Measurements from ENCODE around the gene MAP3K5. TPM values are rescaled to one million over a fixed set of nuclear protein-coding genes. Genes with fewer than 3 reads are reported as not detected.
A peak's percentile ranks its signal among the peaks of the same experiment; 100 is the strongest.
"Not testable (repeated sequence)": the region's sequence is repeated elsewhere in the genome, so short reads cannot be mapped to it uniquely, and the experiment has no call there.

The MAP3K5 gene
- total RNA-seq, 4 donors from 2014 or later: 18.7 to 24.1 (median 20.7) TPM

GRCh38 chr6:136587527-136587926 lies 204.8 kb downstream of the MAP3K5 start:
- no peak for DNase-seq (ENCODE audit: extremely low spot score)
- intact Hi-C loops (cut with DNase I): loop anchor here (5.0 kb wide), 1 partner anchor 55 kb away; no protein-coding TSS in a partner anchor
- Histone ChIP-seq H3K27me3 (no peaks in the 10 kb centered on the region), H3K4me1 (peaks cover 19 to 28% (median 21%) of the 10 kb centered on the region in 4 donors), H3K36me3 (peaks cover 0 to 47% (median 38%) of the 10 kb centered on the region in 4 donors), H3K4me3 (no peak overlapping the region), H3K9me3 (no peaks in the 10 kb centered on the region), H3K27ac (replicated peaks in 1 of 4) (peak overlapping the region in 2 of 4 donors; percentile 36 to 59)
- TF ChIP-seq POLR2AphosphoS5 (IDR thresholded peaks at IDR 0.05) (no peak), EP300 (IDR thresholded peaks at IDR 0.05) (no peak), POLR2A (IDR thresholded peaks at IDR 0.05; ENCODE audit: low read depth) (no peak)
- TF ChIP-seq, protein P1, sequence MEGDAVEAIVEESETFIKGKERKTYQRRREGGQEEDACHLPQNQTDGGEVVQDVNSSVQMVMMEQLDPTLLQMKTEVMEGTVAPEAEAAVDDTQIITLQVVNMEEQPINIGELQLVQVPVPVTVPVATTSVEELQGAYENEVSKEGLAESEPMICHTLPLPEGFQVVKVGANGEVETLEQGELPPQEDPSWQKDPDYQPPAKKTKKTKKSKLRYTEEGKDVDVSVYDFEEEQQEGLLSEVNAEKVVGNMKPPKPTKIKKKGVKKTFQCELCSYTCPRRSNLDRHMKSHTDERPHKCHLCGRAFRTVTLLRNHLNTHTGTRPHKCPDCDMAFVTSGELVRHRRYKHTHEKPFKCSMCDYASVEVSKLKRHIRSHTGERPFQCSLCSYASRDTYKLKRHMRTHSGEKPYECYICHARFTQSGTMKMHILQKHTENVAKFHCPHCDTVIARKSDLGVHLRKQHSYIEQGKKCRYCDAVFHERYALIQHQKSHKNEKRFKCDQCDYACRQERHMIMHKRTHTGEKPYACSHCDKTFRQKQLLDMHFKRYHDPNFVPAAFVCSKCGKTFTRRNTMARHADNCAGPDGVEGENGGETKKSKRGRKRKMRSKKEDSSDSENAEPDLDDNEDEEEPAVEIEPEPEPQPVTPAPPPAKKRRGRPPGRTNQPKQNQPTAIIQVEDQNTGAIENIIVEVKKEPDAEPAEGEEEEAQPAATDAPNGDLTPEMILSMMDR (IDR thresholded peaks at IDR 0.05): no peak
- 100% methylated on average over 1 of the region's 1 CpG for WGBS

- no peak overlapping the region for H3K4me3 ChIP-seq
- intact Hi-C loops (cut with DNase I): loop anchor here (5.0 kb wide), 1 partner anchor 56 kb away; no protein-coding TSS in a partner anchor
- DNase-seq (ENCODE audit: extremely low spot score): no peak
- peaks cover 0 to 46% (median 28%) of the 10 kb centered on the region in 4 donors for H3K36me3 ChIP-seq
- no peaks in the 10 kb centered on the region for H3K27me3 ChIP-seq
- 70% methylated on average over 4 of the region's 4 CpGs for WGBS
- H3K4me1 ChIP-seq: peaks cover 19 to 28% (median 22%) of the 10 kb centered on the region in 4 donors
- peak overlapping the region; percentile 39 to 67 (median 58) for H3K27ac ChIP-seq (replicated peaks in 1 of 4)
- no peak for TF ChIP-seq POLR2A (IDR thresholded peaks at IDR 0.05; ENCODE audit: low read depth)
- peak in 1 of 2 donors; percentile 36 for TF ChIP-seq POLR2AphosphoS5 (IDR thresholded peaks at IDR 0.05)
- no peak for TF ChIP-seq EP300 (IDR thresholded peaks at IDR 0.05)
- TF ChIP-seq, protein P1 (IDR thresholded peaks at IDR 0.05): no peak
- H3K9me3 ChIP-seq: no peaks in the 10 kb centered on the region
Observed at GRCh38 chr6:136586295-136586694, 206.0 kb downstream of the MAP3K5 start.

DNA sequence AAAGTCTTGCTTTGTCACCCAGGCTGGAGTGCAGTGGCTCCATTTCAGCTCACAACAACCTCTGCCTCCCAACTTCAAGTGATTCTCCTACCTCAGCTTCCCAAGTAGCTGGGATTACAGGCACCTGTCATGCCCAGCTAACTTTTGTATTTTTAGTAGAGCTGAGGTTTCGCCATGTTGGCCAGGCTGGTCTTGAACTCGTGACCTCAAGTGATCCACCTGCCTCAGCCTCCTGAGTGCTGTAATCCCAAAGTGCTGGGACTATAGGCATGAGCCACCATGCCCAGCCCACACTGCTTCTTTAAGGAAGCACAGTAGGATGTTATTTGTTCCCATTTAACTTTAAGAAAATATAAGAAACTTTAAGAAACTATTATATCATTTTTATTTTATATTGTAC lies 206.8 kb downstream of the MAP3K5 start:
- Histone ChIP-seq H3K27ac (replicated peaks in 1 of 4) (peak overlapping the region; percentile 30 to 67 (median 46)), H3K36me3 (peaks cover 0 to 46% (median 24%) of the 10 kb centered on the region in 4 donors), H3K4me1 (peaks cover 19 to 28% (median 22%) of the 10 kb centered on the region in 4 donors)
- not testable (repeated sequence) for H3K27me3 ChIP-seq; DNase-seq (ENCODE audit: extremely low spot score); H3K4me3 ChIP-seq; H3K9me3 ChIP-seq
- intact Hi-C loops (cut with DNase I): loop anchor here (5.0 kb wide), 1 partner anchor 57 kb away; no protein-coding TSS in a partner anchor
- 95% methylated on average over 2 of the region's 2 CpGs for WGBS

- peak overlapping the region in 3 of 4 donors; percentile 1 to 71 (median 67) for H3K27ac ChIP-seq (replicated peaks in 1 of 4)
- H3K4me1 ChIP-seq: peaks cover 19 to 28% (median 22%) of the 10 kb centered on the region in 4 donors
- H3K4me3 ChIP-seq; H3K9me3 ChIP-seq; DNase-seq (ENCODE audit: extremely low spot score); intact Hi-C loops (cut with DNase I); H3K27me3 ChIP-seq: not testable (repeated sequence)
- peaks cover 8 to 45% (median 22%) of the 10 kb centered on the region in 4 donors for H3K36me3 ChIP-seq
- 86% methylated on average over 5 of the region's 5 CpGs for WGBS
Observed at GRCh38 chr6:136584290-136584689, 208.0 kb downstream of the MAP3K5 start.

- intact Hi-C loops (cut with DNase I): loop anchor here (2.0 kb wide), 1 partner anchor 210 kb away; the partner anchor contains the start of gene MAP3K5
- 25% methylated on average over 3 of the region's 3 CpGs for WGBS
- TF ChIP-seq POLR2A (IDR thresholded peaks at IDR 0.05; ENCODE audit: low read depth): no peak
- no peak for TF ChIP-seq EP300 (IDR thresholded peaks at IDR 0.05)
- TF ChIP-seq, protein P1 (IDR thresholded peaks at IDR 0.05): peak; percentile 56 to 66 (median 59)
- TF ChIP-seq POLR2AphosphoS5 (IDR thresholded peaks at IDR 0.05): no peak
- Histone ChIP-seq H3K4me3 (no peak overlapping the region), H3K27me3 (no peaks in the 10 kb centered on the region), H3K27ac (replicated peaks in 1 of 4) (peak overlapping the region; percentile 57 to 71 (median 66)), H3K4me1 (peaks cover 19 to 28% (median 22%) of the 10 kb centered on the region in 4 donors), H3K36me3 (peaks cover 17 to 36% (median 25%) of the 10 kb centered on the region in 4 donors), H3K9me3 (no peaks in the 10 kb centered on the region)
- DNase-seq (ENCODE audit: extremely low spot score): no peak
Observed at GRCh38 chr6:136582711-136583471, 209.4 kb downstream of the MAP3K5 start.
